Thyroid gland (tissue), 4 donors: ENCODE measurements around the gene MROH2A. TPM values are rescaled to one million over a fixed set of nuclear protein-coding genes. Genes with fewer than 3 reads are reported as not detected.

Source experiments
- DNase-seq, 2 donors: peaks; one replicate each; pipeline ENCODE4 v3.0.0-alpha.2; 2019
- H3K27ac ChIP-seq, 3 donors: fragments of 200-600 bp; sonication (generic); 1 replicate in 2 of 3; 2 replicates in 1 of 3; pipeline ENCODE4 v1.5.1; 2016 to 2019; ENCODE audit warnings: mild to moderate bottlenecking in 1 of 3, moderate library complexity in 1 of 3
- H3K27me3 ChIP-seq: fragments of 200-600 bp; sonication (generic); one replicate; pipeline ENCODE4 v1.5.1; 2019
- H3K36me3 ChIP-seq, 2 donors: fragments of 200-600 bp; sonication (generic); one replicate each; pipeline ENCODE4 v1.5.1; 2016 to 2019
- H3K4me1 ChIP-seq, 2 donors: fragments of 200-600 bp; sonication (generic); one replicate each; pipeline ENCODE4 v1.5.1; 2017 to 2019
- H3K4me3 ChIP-seq, 3 donors: fragments of 200-600 bp; sonication (generic); replicated peaks in 1 of 3; 1 replicate in 2 of 3; 2 replicates in 1 of 3; pipeline ENCODE4 v1.5.1; 2016; ENCODE audit warnings: mild to moderate bottlenecking in 1 of 3
- H3K9me3 ChIP-seq: fragments of 200-600 bp; sonication (generic); one replicate; pipeline ENCODE4 v1.5.1; 2017
- CTCF ChIP-seq, 6 experiments: fragments of 200-600 bp in 3 of 6; fragments of 450-650 bp in 3 of 6; sonication (generic) in 3 of 6; IDR thresholded peaks; one replicate each; pipeline ENCODE4 v1.5.1; 2016 to 2019; ENCODE audit warnings: antibody characterized with exemption in 6 of 6, mild to moderate bottlenecking in 2 of 6, inconsistent platforms in 1 of 6, moderate library complexity in 1 of 6
- POLR2A ChIP-seq, 2 donors: fragments of 450-650 bp; IDR thresholded peaks; one replicate each; pipeline ENCODE4 v1.6.1; 2017; ENCODE audit warnings: antibody characterized with exemption in 2 of 2, mild to moderate bottlenecking in 2 of 2, moderate library complexity in 1 of 2
- WGBS, 2 donors: methylation state at CpG; one replicate each; pipeline ENCODE4 v1.1.5; 2017; 5-methylcytosine and 5-hydroxymethylcytosine counted together
- intact Hi-C: fragments of 100-400 bp; cut with DNase I; formaldehyde crosslinking; loops from one replicate; pipeline ENCODE4 v1.15.1; 2023
- total RNA-seq, 4 donors: library from RNA; depleted of rRNA; stranded (reverse); fragments of >200 nt; gene quantifications; one replicate each; pipeline ENCODE4 v1.2.3, GENCODE V29; 2016

The MROH2A gene
- total RNA-seq, 4 donors from 2014 or later: 1.3 to 20.4 (median 9.3) TPM

GRCh38 chr2:233820774-233821105 is 42.6 kb downstream of the MROH2A start:
- DNase-seq: no peak
- Histone ChIP-seq H3K36me3 (no peaks in the 10 kb centered on the region), H3K27ac (no peak overlapping the region), H3K27me3 (no peaks in the 10 kb centered on the region), H3K4me3 (no peak overlapping the region), H3K9me3 (no peaks in the 10 kb centered on the region), H3K4me1 (no peaks in the 10 kb centered on the region)
- 78 to 88% methylated on average over 6 of the region's 6 CpGs for WGBS, 2 donors
- TF ChIP-seq CTCF (IDR thresholded peaks at IDR 0.05) (no peak), POLR2A (IDR thresholded peaks at IDR 0.05) (no peak)
- intact Hi-C loops: no loop called here

- Histone ChIP-seq H3K36me3 (no peaks in the 10 kb centered on the region), H3K27ac (no peak overlapping the region), H3K27me3 (no peaks in the 10 kb centered on the region), H3K4me1 (no peaks in the 10 kb centered on the region), H3K4me3 (no peak overlapping the region), H3K9me3 (no peaks in the 10 kb centered on the region)
- 87 to 89% methylated on average over 3 of the region's 3 CpGs for WGBS, 2 donors
- intact Hi-C loops: no loop called here
- TF ChIP-seq POLR2A (IDR thresholded peaks at IDR 0.05): no peak
- no peak for TF ChIP-seq CTCF (IDR thresholded peaks at IDR 0.05)
- DNase-seq: no peak
These were observed 43.1 kb downstream of the MROH2A start for GRCh38 chr2:233821196-233821595.

GRCh38 chr2:233821709-233822100 is 43.6 kb downstream of the MROH2A start:
- Histone ChIP-seq H3K4me1 (no peaks in the 10 kb centered on the region), H3K9me3 (no peaks in the 10 kb centered on the region), H3K27ac (no peak overlapping the region), H3K36me3 (no peaks in the 10 kb centered on the region), H3K4me3 (no peak overlapping the region), H3K27me3 (no peaks in the 10 kb centered on the region)
- no peak for TF ChIP-seq CTCF (IDR thresholded peaks at IDR 0.05)
- TF ChIP-seq POLR2A (IDR thresholded peaks at IDR 0.05): no peak
- 94% methylated on average over 8 of the region's 8 CpGs for WGBS, 2 donors
- DNase-seq: no peak
- intact Hi-C loops: no loop called here

GRCh38 chr2:233822101-233822771 is 44.1 kb downstream of the MROH2A start:
- intact Hi-C loops: no loop called here
- no peak for DNase-seq
- Histone ChIP-seq H3K36me3 (no peaks in the 10 kb centered on the region), H3K4me3 (no peak overlapping the region), H3K27me3 (no peaks in the 10 kb centered on the region), H3K9me3 (no peaks in the 10 kb centered on the region), H3K4me1 (no peaks in the 10 kb centered on the region), H3K27ac (no peak overlapping the region)
- WGBS, 2 donors: 85 to 93% methylated on average over 2 to 19 of the region's 21 CpGs
- TF ChIP-seq POLR2A (IDR thresholded peaks at IDR 0.05) (no peak), CTCF (IDR thresholded peaks at IDR 0.05) (no peak)

- H3K27ac ChIP-seq: no peak overlapping the region
These were observed 44.9 kb downstream of the MROH2A start for GRCh38 chr2:233822781-233823730.

More at GRCh38 chr2:233822781-233823730, 44.9 kb downstream of the MROH2A start:
- no peaks in the 10 kb centered on the region for H3K27me3 ChIP-seq
- TF ChIP-seq POLR2A (IDR thresholded peaks at IDR 0.05) (no peak), CTCF (IDR thresholded peaks at IDR 0.05) (no peak)
- H3K9me3 ChIP-seq: no peaks in the 10 kb centered on the region
- DNase-seq: no peak
- WGBS, 2 donors: 82 to 85% methylated on average over 16 to 24 of the region's 25 CpGs
- intact Hi-C loops: no loop called here
- H3K4me1 ChIP-seq: no peaks in the 10 kb centered on the region
- H3K36me3 ChIP-seq: no peaks in the 10 kb centered on the region
- H3K4me3 ChIP-seq: no peak overlapping the region
